GM19035 (cell line): Measurements from ENCODE around the gene PTPRG.

Source experiments
- ATAC-seq: cut with Tn5 transposase; IDR thresholded peaks from one replicate; pipeline ENCODE4 v1.9.1; 2021; ENCODE audit not compliant: unreplicated experiment

Gene PTPRG

DNA sequence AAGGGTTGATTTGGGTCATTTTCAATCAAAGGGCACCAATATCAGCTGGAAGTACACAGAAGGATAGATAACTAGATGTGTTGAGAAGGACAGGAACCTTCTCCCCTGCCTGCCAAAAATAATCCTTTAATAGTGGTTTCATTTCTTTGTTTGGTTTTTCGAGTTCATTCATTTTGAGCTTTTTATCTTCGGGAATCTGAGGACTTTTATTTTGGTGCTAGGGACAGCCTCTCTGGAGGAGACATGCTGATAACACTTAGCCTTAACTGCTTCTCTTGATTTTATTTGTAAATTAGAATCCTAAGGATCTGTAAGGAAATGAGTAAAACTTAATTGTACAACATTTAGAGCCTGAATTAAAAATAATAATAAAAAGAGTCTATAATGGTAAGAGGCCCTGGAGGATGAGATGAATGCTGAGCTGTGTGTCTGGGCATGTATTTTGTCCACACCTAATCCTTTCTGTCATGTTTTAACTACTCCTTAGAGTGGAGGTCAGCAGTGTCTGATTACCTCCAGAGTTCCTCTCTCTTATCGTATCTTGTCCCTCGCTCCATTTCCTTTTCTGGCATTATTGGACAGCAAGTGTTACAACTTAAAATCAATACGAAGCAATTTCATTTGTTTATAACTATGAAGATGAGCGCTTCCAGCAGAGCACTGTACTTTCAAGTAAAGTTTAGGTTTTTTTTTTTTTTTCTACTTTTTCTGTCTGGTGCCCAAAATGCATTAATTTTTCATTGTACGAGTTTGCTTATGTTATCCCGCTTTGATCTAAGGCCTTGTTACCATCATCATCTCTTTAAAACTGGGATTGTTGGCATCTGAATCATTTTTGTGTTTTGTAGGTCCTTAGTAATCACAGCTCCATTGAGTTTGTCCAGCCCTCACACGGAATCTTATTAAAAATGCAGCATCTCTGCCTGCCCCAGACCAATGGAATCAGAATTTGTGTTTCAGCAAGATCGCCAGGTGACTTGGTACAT is 22.8 kb downstream of the PTPRG start:
- ATAC-seq = no peak

GRCh38 chr3:61589856-61590255 is 28.5 kb downstream of the PTPRG start:
- ATAC-seq = no peak

DNA sequence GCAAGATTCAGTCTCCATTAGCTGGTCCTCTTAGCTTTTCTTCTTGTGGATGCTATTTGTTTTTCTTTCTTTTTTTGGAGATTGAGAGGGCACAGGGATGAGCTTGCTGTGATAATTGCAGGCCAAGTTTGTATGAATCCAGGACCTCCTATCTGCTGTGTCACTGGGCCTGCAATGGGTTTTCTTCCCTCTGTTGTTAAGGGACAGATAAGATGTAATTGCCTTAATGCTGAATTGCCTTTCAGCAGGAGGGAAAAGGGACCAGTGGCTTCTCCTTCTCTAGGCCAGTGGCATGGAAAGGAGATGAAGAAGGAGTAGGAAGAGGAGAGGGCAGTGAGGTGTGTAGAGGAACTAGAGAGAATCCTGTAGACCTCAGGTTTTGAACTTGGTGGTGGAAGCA is 29.9 kb downstream of the PTPRG start:
- ATAC-seq = no peak

DNA sequence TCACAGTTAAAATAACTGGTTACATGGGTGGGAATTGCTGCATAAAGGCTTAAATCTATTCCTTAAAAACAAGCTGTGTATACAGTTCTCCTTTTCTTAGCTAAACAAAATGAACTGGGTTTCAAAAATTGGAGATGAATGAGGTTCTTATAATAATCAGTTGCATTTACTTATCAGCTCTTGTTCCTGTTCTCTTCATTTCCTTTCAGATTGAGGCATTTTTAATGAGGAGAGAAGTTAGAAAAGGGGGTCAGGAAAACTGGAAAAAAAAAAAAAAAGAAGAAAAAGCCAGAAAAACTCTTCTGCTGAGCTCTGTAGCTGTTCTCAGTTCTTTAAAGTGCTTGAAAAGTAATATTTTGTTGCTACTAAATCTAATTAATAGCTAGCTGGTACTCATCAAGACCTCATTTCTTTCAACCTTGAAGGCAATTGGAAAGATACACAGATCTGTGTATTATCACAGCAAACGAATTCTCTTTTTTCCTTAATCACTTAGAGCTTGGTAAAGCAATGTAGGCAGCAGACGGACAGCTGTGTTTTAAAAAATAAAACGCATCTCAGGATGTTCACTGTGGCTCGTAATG is 32.2 kb downstream of the PTPRG start:
- no peak for ATAC-seq

DNA sequence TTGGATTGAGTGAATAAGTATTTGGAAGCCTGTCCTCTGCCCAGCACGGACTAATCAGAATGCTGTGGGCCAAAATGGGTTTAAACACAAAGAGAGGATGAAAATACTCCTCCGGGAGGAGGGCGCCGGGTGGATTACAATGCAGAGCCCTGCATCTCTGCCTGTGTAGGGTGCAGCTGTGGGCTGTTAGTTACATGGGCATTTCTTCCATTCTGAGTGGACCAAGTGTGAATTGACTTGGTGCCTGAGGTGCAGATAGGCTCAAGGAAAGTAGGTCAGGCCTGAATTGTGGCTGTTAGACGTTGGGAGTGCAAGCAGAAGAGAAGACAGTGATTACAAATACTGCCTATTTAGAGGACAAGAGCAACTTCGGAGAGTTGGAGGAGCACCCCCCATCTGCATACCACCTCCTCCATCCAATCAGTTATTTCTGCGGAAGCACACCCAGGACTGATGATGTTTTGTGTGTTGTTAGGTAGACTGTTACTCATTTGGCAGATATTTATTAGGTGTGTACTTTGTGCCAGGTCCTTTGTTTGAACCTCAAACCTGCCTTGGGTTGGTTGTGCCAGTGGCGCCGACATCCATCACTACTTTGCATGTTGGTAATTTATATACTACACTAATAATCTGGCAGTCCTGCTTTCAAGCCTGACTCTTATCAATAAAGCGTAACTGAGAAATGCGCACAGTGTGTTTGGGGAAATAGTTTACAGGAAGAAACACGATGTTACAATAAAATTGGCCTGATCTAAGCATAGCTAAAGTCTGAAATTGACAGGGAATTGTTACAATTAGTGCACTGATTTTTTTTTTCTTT is 33.0 kb downstream of the PTPRG start:
- no peak for ATAC-seq

DNA sequence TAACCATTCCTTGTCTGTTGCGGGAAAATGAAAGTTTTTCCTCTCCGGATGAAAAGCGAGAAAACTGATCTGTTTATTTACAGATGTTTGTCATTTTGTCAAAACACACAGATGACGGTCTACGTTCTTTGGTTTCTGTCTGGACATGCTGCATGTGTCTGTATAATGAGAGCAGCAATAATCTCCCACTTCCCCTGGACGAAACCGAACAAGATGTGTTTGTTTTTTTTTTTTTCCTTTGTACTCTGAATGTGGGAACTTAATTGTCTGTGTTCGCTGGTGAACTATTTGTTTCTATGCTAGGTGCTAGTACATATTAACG is 33.6 kb downstream of the PTPRG start:
- ATAC-seq = no peak

GRCh38 chr3:61595288-61595687 is 33.9 kb downstream of the PTPRG start:
- no peak for ATAC-seq

- no peak for ATAC-seq
Measured at GRCh38 chr3:61595826-61596225, 34.5 kb downstream of the PTPRG start.

DNA sequence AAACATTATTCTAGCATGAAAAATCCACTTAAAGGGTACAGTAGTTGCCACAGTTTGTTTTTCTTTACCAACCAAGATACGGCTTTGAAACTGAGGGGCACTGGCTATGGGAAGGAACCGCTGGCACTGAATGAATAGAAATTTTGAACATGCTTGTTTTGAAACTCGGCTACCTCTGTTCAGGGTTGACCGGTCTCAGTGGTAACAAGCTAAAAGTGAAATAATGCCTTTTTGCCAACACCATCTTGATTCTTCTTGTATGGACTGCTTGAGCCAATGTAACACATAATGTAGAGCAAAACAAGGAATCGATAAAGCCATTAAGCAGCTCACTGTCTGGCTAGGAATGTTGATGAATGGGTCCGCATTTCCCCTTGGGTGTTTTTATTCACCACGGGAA is 36.5 kb downstream of the PTPRG start:
- no peak for ATAC-seq

GRCh38 chr3:61600195-61600594 is 38.8 kb downstream of the PTPRG start:
- no peak for ATAC-seq

DNA sequence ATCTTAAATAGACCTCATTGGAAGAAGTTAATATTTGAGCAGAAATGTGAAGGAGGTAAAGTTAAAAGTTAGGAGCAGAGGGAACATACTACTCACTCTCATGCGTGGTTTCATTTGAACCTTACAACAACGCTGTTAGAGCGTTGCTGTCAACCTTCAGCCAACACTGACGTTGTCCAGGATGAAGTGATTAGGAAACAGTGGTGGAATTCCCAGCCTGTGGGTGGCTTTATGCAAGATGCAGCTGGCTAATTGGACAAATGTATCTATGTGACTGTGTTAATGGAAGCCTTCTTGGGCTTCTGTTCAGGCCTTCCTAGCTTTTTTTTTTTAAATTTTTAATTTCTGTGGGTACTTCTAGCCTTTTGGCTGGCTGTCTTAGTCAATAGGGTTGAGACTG is 40.5 kb downstream of the PTPRG start:
- ATAC-seq = no peak

DNA sequence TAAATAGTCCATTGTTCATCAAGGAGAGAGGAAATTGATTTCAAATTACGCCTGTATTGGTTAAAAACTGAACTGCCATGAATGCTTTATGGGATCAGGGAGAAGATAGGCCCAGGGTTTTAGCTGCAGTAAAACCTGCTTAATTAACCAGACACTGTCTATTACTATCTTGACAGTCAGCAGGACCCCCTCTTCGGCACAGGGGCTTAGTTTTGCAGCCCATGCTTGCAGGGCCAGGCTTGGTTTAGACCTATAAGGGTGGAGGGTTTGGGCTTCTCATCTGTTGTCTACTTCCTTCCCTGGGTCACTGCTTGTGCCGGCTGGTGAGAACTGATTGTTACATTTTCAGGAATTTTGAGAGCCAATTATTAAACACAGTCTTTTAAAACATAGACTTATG is 41.1 kb downstream of the PTPRG start:
- ATAC-seq = no peak

DNA sequence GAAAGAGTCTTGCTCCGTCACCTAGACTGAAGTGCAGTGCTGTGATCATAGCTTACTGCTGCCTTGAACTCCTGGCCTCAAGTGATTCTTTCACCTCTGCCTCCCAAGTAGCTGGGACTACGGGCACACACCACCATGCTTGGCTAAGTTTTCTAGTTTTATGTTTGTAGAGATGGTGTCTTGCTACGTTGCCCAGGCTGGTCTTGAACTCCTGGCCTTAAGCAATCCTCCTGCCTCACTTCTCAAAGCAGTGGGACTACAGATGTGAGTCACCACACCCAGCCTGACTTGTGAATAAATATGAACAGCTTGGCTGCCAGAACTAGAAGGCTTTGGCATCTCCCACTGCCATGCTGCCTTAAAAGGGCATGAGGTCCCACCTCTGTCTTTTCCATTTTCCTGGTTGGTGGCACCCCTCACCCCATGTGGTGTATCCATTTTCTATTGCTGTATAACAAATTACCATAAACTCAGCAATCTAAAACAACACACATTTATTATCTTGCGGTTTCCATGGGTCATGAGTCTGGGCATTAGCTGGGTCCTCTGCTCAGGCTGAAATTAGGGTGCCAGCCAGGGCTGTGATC is 44.3 kb downstream of the PTPRG start:
- ATAC-seq = no peak

DNA sequence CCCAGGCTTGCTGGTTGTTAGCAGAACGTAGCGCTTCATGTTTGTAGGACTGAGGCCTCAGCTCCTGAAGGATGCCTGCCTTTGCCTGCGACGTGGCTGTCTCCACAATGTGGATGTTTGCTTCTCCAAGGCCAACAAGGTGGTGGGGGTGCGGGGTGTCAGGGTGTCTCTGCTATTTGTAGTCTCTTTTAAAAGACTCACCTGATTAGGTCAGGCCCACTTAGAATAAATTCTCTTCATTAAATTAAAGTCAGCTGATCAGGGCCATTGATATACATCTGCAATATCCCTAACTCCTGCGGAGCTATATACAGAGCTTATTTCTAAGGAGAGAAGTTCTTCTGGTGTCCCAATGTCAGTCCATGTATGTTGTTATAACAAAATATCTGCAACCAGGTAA is 44.8 kb downstream of the PTPRG start:
- no peak for ATAC-seq

DNA sequence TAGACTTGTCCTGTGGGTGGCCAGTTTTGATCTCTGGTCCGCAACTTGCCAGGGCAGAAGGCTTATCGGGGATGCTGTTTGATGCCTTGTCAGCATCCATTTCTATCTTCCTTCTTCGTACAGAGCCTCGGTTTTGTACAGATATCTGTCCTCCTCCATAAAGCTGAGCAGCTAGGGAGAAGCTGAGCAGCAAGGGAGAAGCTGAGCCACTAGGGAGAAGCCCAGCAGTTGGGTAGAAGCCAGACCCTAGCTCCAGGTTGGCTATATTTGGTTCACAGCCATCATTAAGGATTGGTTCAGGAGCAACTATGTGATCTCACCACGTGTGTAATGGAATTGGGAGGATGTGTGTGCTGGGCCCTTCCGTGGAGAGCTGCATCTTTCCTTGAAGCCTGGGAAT is 46.7 kb downstream of the PTPRG start:
- no peak for ATAC-seq

GRCh38 chr3:61608711-61609110 is 47.3 kb downstream of the PTPRG start:
- ATAC-seq = no peak

GRCh38 chr3:61610316-61610715 is 48.9 kb downstream of the PTPRG start:
- ATAC-seq = no peak

DNA sequence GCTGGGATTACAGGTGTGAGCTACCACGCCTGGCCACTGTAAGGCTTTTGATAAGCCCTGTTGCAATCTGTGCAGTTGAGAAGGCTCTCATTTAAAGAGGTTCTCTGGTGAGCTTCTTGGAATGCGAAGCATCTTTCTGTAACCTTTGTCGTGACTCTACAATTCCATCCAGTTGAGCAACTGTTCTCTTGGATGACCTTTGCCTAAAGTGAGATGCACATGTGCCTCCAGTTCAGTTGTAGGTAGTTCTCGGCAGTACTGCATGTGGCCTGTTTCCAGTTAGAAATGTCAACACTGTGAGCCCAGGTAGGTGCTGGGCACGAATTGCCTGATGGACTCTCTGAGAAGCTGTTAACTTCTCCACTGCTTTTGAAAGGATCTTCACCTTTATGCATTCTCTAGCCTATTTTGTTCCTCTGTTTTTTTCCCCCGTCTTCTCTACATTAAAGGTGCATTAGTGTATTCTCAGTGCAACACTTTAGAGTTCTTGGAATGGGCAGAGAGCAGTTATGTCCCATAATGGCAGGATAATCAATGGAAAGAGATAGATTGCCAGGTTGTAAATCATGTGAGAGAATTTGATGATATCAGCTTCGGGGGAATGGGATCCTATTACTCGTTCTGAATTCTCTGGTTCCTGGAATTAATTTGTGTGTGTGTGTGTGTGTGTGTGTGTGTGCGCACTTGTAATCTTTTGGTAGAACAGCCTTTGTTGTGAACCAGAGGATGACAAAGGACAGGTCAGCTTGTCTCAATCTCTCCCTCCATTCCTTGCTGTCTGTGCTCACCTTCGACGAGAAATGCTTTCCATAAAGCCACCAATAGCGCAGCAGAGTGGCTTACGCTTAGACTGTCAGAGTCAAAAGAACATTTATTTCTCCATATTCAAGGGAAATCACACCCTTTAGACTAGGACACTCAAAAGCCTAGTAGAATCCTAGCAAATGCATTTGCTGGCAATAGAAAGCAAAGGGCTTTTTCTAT is 51.1 kb downstream of the PTPRG start:
- no peak for ATAC-seq

DNA sequence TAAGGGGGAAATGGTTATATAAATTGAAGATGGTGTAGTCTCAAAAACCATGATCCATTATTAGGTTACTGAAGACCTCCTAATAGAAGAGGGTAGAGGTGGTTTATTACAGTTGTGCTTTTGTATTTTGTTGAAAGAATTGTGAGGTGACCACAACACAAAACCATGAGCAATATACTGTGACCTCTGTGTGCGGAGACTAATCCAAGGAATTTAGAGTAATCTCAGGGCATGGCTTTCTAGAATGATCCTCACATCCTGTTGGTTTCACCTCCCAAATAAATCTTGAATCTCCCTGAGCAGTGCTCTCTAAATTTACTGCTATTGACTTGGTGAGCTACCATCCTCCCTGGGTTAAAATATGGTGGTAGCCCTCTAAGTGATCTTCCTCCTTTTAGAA is 52.3 kb downstream of the PTPRG start:
- ATAC-seq = no peak

DNA sequence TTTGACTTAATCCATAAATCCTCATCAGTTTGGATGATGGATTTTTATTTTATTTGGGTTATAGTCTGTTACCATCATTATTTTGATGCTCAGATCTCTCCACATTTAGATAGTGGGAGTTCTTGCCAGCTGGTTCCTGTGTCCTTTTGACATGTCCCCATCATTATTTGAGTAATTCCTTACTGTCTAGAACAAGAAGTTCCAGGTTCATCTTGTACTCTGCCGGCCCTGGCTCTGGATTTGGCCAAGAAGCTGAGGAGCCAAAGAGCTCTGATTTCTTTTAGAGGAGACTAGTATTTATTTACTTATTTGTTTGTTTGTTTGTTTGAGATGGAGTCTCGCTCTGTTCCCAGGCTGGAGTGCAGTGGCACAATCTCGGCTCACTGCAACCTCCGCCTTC is 54.3 kb downstream of the PTPRG start:
- no peak for ATAC-seq
